Small intestine (tissue), 7 donors: ENCODE measurements around the gene TMEM108. TPM values are rescaled to one million over a fixed set of nuclear protein-coding genes. Genes with fewer than 3 reads are reported as not detected.

ENCODE experiments used
- DNase-seq, 2 donors: peaks; one replicate each; pipeline versions ENCODE4 v3.0.0 to v3.0.0-alpha.2; 2013
- FAIRE-seq: peaks from 2 replicates; lab custom pipeline; 2012; peaks lifted over from hg19 to GRCh38; lab: Jason Lieb, UNC
- H3K27ac ChIP-seq, 3 donors: one replicate each; pipeline ENCODE4 v1.5.1; 2013; ENCODE audit warnings: low read length in 2 of 3, mild to moderate bottlenecking in 2 of 3, control low read depth in 1 of 3, inconsistent platforms in 1 of 3, low read depth in 1 of 3, moderate library complexity in 1 of 3
- H3K27me3 ChIP-seq, 3 donors: one replicate each; pipeline ENCODE4 v1.6.1; 2013; ENCODE audit warnings: low read length in 3 of 3, inconsistent platforms in 1 of 3; ENCODE audit not compliant: control insufficient read depth in 3 of 3, insufficient read depth in 3 of 3
- H3K36me3 ChIP-seq, 3 donors: one replicate each; pipeline ENCODE4 v1.6.1; 2013; ENCODE audit warnings: low read length in 3 of 3, inconsistent platforms in 1 of 3, low read depth in 1 of 3, mild to moderate bottlenecking in 1 of 3, moderate library complexity in 1 of 3; ENCODE audit not compliant: control insufficient read depth in 3 of 3, insufficient read depth in 2 of 3
- H3K4me1 ChIP-seq, 3 donors: one replicate each; pipeline ENCODE4 v1.6.1; 2013; ENCODE audit warnings: low read length in 2 of 3, inconsistent platforms in 1 of 3, low read depth in 1 of 3, mild to moderate bottlenecking in 1 of 3, moderate library complexity in 1 of 3; ENCODE audit not compliant: control insufficient read depth in 3 of 3, insufficient read depth in 2 of 3
- H3K4me3 ChIP-seq, 3 donors: one replicate each; pipeline ENCODE4 v1.5.1; 2013; ENCODE audit warnings: low read length in 3 of 3, control low read depth in 1 of 3, inconsistent platforms in 1 of 3, low read depth in 1 of 3, mild to moderate bottlenecking in 1 of 3, moderate library complexity in 1 of 3
- H3K9me3 ChIP-seq, 2 donors: one replicate each; pipeline ENCODE4 v1.6.1; 2013; ENCODE audit warnings: low read depth in 1 of 2, low read length in 1 of 2; ENCODE audit not compliant: control insufficient read depth in 2 of 2, insufficient read depth in 1 of 2
- WGBS, 3 donors: extraction: QIAGEN DNeasy Blood & Tissue Kit; methylation state at CpG; one replicate each; pipeline ENCODE4 v1.1.7; 2013; 5-methylcytosine and 5-hydroxymethylcytosine counted together
- polyA plus RNA-seq, 4 donors: library from polyadenylated mRNA; stranded (reverse) in 3 of 4; unstranded in 1 of 4; fragments of 200-250 nt in 3 of 4; fragments of 120-200 nt in 1 of 4; gene quantifications; one replicate each; pipeline versions ENCODE4 v1.2.1 to v1.2.3, GENCODE V29; 2013
- donor health status: healthy with polysubstance abuse.
- donor health status: control.
- donor health status: control.
- donor health status: Bipolar disorder and iron deficiency.
- donor health status: healthy.

TMEM108 gene
- polyA plus RNA-seq, 4 donors, result 0.41 to 0.94 TPM; not detected in 2

- 65 to 68% (median 67%) methylated on average over 2 of the region's 2 CpGs for WGBS, 3 donors
- DNase-seq (no peak), FAIRE-seq (no peak)
- H3K36me3 ChIP-seq, result no peaks in the 10 kb centered on the region
- no peaks in the 10 kb centered on the region for H3K9me3 ChIP-seq
- H3K4me3 ChIP-seq, result no peak overlapping the region
- no peaks in the 10 kb centered on the region for H3K4me1 ChIP-seq
- H3K27me3 ChIP-seq, result no peaks in the 10 kb centered on the region
- H3K27ac ChIP-seq, result no peak overlapping the region
Measured at GRCh38 chr3:133152681-133153220, 114.6 kb downstream of the TMEM108 start.

- no peak for FAIRE-seq
- Histone ChIP-seq H3K27ac (no peak overlapping the region), H3K27me3 (no peaks in the 10 kb centered on the region), H3K4me3 (no peak overlapping the region), H3K4me1 (no peaks in the 10 kb centered on the region), H3K9me3 (no peaks in the 10 kb centered on the region), H3K36me3 (no peaks in the 10 kb centered on the region)
- no peak for DNase-seq
Measured at GRCh38 chr3:133153382-133153781, 115.2 kb downstream of the TMEM108 start.

GRCh38 chr3:133157716-133158115 is 119.5 kb downstream of the TMEM108 start:
- no peak for DNase-seq
- Histone ChIP-seq H3K27ac (no peak overlapping the region), H3K27me3 (no peaks in the 10 kb centered on the region), H3K4me1 (no peaks in the 10 kb centered on the region), H3K9me3 (no peaks in the 10 kb centered on the region), H3K4me3 (no peak overlapping the region), H3K36me3 (no peaks in the 10 kb centered on the region)
- 43 to 63% (median 45%) methylated on average over 2 of the region's 2 CpGs for WGBS, 3 donors
- FAIRE-seq, result no peak

- Histone ChIP-seq H3K4me3 (no peak overlapping the region), H3K9me3 (no peaks in the 10 kb centered on the region), H3K36me3 (no peaks in the 10 kb centered on the region), H3K27me3 (no peaks in the 10 kb centered on the region), H3K4me1 (no peaks in the 10 kb centered on the region), H3K27ac (no peak overlapping the region)
- WGBS, 3 donors, result 84 to 100% (median 95%) methylated on average over 1 of the region's 1 CpG
- FAIRE-seq (no peak), DNase-seq (no peak)
Measured at GRCh38 chr3:133158686-133159085, 120.5 kb downstream of the TMEM108 start.

GRCh38 chr3:133159498-133160475 is 121.6 kb downstream of the TMEM108 start:
- FAIRE-seq, result no peak
- Histone ChIP-seq H3K4me1 (no peaks in the 10 kb centered on the region), H3K4me3 (no peak overlapping the region), H3K36me3 (no peaks in the 10 kb centered on the region), H3K27me3 (no peaks in the 10 kb centered on the region), H3K9me3 (no peaks in the 10 kb centered on the region), H3K27ac (no peak overlapping the region)
- 78 to 85% (median 78%) methylated on average over 12 of the region's 12 CpGs for WGBS, 3 donors
- DNase-seq, result no peak

- DNase-seq (no peak), FAIRE-seq (no peak)
- no peaks in the 10 kb centered on the region for H3K36me3 ChIP-seq
- no peak overlapping the region for H3K27ac ChIP-seq
- H3K4me1 ChIP-seq, result no peaks in the 10 kb centered on the region
- 41 to 60% (median 44%) methylated on average over 3 of the region's 3 CpGs for WGBS, 3 donors
- no peak overlapping the region for H3K4me3 ChIP-seq
- no peaks in the 10 kb centered on the region for H3K27me3 ChIP-seq
- peaks cover 0 to under 1% of the 10 kb centered on the region in 2 donors for H3K9me3 ChIP-seq
Measured at GRCh38 chr3:133161656-133162055, 123.5 kb downstream of the TMEM108 start.

GRCh38 chr3:133162265-133162664 is 124.1 kb downstream of the TMEM108 start:
- Histone ChIP-seq H3K4me3 (no peak overlapping the region), H3K27ac (no peak overlapping the region), H3K27me3 (no peaks in the 10 kb centered on the region), H3K36me3 (no peaks in the 10 kb centered on the region), H3K9me3 (peaks cover 0 to 2% of the 10 kb centered on the region in 2 donors), H3K4me1 (no peaks in the 10 kb centered on the region)
- FAIRE-seq, result no peak
- DNase-seq, result no peak

GRCh38 chr3:133162670-133163305 is 124.6 kb downstream of the TMEM108 start:
- H3K27ac ChIP-seq, result no peak overlapping the region
- DNase-seq (no peak), FAIRE-seq (no peak)
- no peak overlapping the region for H3K4me3 ChIP-seq
- H3K9me3 ChIP-seq, result peaks cover 0 to 2% of the 10 kb centered on the region in 2 donors
- WGBS, 3 donors, result 50 to 57% (median 54%) methylated on average over 3 of the region's 3 CpGs
- H3K4me1 ChIP-seq, result no peaks in the 10 kb centered on the region
- no peaks in the 10 kb centered on the region for H3K27me3 ChIP-seq
- H3K36me3 ChIP-seq, result no peaks in the 10 kb centered on the region
